HG02943 (cell line): ENCODE results near the gene VWA7.

Experiments used
- ATAC-seq: cut with Tn5 transposase; IDR thresholded peaks from one replicate; pipeline ENCODE4 v1.9.1; 2021; ENCODE audit warnings: mild to moderate bottlenecking, low read depth, moderate library complexity; ENCODE audit not compliant: unreplicated experiment

VWA7 gene

GRCh38 chr6:31733734-31734133, 43.4 kb downstream of the VWA7 start:
- ATAC-seq = no peak

- ATAC-seq = no peak
Measured at GRCh38 chr6:31732029-31732428, 45.1 kb downstream of the VWA7 start.

DNA sequence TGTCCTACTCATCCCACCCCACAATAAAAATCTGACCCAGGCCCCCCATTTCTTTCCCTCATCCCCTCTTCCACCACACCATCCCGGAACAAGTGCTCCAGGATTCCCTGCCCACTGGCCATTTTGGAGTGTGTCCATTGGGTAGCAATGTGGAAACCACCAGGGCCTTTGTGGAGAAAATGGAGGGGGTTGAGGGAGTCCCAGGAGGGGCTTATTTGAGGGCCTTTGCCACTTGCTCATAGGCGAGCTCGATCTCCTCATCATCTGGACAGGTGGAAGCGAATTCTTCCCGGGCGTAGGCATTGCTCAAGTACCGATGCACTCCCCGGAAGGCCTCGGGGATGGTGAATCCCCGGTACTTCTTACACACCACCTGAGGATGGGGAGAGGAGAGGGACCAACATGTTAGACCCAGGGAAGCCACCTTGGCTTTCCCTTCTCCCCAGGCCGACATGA, 46.5 kb downstream of the VWA7 start:
- ATAC-seq = no peak

DNA sequence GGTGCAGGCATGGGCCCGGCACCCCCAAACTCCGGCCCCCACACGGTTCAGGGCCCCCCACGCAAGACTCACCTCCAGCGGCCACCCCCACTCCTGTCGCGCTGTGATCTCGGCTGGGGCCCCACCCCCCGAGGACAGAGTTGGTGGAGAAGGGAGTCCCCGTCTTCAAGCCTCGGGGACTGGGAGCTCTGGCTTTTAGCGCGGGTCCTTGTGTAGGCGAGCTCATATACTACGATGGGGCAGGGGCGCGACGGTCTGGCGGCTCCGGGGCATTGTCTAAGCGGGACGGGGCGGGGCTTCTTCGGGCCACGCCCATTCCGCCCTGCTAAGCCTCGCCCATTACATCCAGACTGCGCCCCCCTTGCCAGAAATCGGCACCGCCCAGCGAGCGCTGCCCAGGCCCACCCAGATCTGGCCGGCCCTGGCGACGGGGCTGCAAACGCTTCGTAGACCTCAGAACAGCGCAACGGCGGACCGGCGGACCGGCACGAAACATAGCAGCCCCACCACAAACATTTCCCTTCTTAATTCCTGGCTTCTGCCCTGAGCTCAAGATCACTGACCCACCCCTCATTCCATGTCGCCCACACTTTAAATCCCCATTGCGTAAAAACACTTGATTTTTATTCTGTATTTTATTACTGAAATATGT, 47.0 kb downstream of the VWA7 start:
- ATAC-seq = no peak

DNA sequence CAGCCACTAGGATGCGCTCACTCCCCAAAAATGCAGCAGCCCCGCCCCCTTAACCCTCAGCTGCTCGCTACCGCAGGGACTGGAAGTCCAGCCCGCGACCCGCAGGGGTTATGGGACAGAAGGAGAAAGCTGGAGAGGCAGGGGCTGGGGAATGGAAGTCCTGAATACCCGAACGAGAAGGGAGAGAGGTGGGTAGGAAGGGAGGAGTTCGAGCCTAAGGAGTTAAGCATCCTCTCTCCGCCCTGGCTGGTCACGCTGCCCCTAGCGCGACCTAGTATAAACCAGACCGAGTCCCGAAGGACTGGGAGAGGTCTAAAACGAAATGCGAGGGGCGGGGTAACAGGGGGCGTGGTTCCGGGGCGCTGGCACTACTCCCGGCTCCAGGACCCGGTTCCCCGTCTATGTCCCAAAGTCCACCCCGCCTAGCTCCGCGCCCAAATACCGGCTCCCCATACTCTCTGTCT, 47.6 kb downstream of the VWA7 start:
- ATAC-seq = no peak

GRCh38 chr6:31728767-31729514, 48.2 kb downstream of the VWA7 start, which contains the start of gene DDAH2:
Gene DDAH2, minus strand, starts transcription at chr6:31729299. Its CDS starts 138 bp downstream, at chr6:31729161.
- ATAC-seq = no peak

GRCh38 chr6:31727717-31728671, 49.1 kb downstream of the VWA7 start:
- no peak for ATAC-seq

DNA sequence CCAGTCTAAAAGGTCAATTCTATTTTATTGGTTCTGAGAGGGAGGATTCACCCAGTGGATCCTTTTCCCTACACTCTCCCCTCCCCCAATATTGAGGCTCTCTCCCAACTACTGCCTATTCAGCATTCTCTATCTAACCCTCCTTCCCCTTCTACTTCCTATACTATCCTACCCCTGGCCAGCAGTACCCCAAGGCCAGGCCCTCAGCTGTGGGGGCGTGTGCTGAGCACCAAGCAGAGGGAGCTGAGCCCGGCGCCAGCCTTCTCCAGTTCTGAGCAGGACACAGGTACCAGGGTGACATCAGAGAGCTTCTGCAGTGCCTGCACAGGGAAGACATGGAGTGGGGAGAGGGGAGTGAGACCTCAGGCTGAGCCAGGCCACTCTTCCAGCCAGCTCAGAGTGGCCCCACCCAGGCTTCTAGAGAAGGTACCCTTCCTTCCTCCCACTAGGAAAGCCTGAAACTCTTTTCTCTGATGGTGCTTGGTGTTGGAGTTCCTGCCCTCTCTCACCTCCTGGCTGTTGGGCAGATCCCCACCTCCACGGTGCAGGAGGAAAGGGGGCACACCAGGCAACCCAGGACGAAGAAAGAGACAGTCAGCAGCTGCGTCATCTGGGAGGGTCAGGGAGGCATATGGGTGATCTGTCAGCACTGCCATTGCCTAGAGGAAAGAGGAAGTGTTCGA, 50.0 kb downstream of the VWA7 start:
- no peak for ATAC-seq

DNA sequence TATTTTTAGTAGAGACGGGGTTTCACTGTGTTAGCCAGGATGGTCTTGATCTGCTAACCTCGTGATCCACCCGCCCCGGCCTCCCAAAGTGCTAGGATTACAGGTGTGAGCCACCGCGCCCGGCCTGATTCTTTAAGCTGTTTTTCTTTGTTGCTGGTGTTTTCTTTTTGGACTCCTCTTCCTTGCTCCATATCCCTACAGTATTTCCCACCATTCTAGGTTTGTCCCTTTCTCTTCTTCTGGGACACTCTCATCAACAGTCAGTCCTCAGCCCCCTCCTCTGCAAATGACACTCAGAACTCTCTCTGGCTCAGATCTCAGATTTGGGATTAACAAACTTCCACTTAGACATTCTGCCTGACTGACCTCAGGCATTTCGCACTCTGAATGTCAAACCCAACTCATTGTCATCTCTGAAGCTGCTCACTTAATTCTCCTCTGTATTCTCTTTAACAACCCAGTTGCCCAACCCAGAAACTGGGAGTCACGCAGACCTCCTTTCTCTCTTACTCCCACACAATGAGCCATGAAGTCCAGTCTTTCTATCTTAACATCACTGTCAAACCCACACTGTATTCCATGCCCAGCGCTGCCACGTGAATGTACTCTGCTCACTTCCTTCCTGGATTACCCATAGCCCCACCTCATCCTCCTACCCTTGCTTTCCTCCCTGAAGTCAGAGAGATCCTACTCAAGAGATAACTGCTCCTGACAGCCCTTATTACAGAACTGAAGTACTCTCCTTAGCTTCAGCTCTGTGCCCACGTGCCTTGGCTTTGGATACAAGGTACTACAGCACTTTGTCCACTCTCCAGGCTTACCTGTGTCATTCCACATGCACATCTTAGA, 51.4 kb downstream of the VWA7 start:
- ATAC-seq = no peak

DNA sequence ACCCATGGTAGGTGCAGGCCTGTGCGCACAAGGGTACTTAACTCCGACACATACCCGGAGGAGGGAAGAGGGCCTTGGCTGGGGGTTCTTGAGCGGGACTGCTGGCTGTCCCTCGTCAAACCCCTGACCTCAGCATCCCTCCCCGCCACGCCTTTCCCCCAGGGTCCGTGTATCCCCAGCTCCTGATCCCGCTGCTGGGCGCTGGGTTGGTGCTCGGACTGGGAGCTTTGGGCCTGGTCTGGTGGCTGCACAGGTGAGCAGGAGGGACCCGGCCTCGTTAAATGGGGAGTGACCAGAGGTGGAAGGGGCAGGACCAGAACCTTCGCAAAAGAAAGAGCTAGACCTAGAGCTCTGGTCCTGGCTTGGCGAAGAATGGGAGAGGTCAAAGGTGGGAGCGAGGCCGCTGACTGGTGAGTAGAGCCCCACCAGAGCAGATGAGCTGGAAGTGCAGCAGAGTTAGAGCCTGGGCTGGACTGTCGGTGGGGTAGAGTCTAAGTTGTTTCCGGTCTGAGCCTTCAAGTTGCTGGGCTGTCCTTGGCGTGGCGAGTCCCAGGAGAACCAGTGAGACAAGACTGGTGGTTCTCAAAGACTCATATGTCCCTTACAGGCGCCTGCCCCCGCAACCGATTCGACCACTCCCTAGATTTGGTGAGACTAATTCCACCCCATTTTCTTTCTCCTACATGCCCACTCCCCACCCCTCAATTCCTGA, 53.0 kb downstream of the VWA7 start:
- ATAC-seq = no peak

- ATAC-seq = no peak
Measured at GRCh38 chr6:31723245-31723979, 53.7 kb downstream of the VWA7 start, which contains the start of gene MPIG6B. Gene MPIG6B, plus strand, starts transcription at chr6:31723373. Its CDS starts 11 bp downstream, at chr6:31723384.

DNA sequence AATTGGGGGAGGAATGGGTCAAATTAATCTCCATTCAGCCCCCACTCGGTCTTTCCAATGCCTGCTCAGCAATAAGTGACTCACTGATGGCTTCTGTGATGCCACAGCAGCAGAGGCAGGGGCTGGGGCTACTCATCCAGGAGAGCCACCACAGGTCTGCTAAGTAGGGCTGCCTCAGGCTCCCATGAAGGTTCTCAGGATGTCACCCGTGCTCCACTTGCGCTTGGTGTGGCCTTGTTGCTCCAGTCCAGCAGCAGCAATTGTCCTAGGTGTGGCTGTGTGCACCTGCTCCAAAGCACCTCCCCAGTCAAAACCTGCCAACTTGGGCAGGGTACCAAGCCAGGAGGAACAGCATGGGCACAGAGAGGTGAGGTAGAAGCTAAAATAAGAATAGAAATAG, 55.0 kb downstream of the VWA7 start:
- ATAC-seq = no peak

DNA sequence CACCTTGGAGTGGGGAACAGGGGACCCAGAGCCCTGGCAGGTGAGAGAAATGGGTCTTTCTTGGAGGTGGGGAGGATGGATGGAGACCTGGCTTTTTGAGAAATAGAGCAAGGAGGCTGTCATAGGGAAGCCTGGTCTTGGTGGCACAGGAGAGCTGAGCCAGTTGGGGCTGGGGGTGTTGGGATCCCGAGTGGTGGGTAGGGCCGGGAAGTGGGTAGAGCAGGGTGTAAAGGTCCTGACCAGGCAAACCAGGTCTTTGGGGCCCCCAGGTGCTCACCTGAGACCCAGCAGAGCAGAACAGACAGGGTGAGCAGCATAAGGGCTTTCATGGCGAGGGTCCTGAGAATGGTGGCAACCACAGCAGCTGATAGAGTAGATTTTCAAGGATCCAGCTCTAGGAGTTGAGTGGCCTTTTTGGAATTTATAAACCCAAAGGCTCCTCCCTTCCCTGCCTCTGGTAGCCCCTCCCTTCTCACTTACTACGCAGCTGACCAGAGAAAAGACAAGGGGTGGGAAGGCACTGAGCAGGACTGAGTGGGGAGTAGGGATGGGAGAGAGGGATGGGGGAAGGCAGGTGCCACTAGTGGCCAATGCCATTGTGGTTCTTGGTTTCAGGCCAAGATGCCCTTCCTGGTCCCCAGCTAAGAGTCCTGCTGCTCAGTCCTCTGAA, 55.6 kb downstream of the VWA7 start, which contains the start of gene LY6G6C:
TSS of gene LY6G6C (minus strand) at position 396 of the 670 bp plus-strand sequence. CDS start at position 329, 67 bp downstream.
- ATAC-seq = no peak

DNA sequence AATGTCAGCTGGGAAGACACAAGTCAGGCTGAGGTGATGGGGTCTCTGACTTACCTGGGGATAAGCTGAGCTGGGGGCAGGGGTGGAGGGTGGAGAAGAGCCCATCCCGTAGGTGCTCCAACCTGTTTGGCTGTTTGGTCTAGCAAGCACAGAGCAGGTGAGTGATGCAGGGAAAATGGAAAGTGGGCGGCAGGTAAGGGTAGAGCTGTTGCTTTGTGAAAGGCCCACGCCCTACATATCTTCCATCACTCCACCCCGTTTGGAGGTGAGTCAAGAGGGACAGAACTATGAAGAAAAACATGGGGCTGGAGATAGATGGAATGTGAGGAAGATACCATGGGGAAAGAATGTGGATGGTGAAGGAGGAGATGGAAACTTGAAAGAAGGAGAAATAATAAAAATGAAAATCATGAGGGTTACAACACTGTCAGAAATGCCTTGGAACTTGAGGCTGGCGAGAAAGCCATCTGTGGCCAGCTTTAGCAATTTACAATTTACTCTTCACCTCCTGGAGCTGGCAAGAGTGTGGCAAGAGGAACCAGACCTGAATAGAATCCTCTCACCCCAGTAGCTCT, 56.8 kb downstream of the VWA7 start:
- no peak for ATAC-seq

GRCh38 chr6:31719001-31719400, 58.1 kb downstream of the VWA7 start:
- ATAC-seq = no peak

GRCh38 chr6:31718265-31718664, 58.9 kb downstream of the VWA7 start:
- no peak for ATAC-seq
